ENCODE results near the gene ZNF474. TPM values are rescaled to one million over a fixed set of nuclear protein-coding genes. Genes with fewer than 3 reads are reported as not detected.

The ZNF474 gene
- total and polyA plus RNA-seq, 4 donors, result 0.03 to 0.25 (median 0.23) TPM; not detected in 1

- no peak for TF ChIP-seq EGR1 (IDR thresholded peaks at IDR 0.05; ENCODE audit: low read depth in 2 of 2)
- no peak overlapping the region for H3K4me3 ChIP-seq (ENCODE audit: low read depth in 1 of 3, low read length in 3 of 3)
- no peaks in the 10 kb centered on the region for H3K36me3 ChIP-seq (ENCODE audit: control insufficient read depth in 4 of 4, insufficient read depth in 3 of 4, low read depth in 1 of 4, low read length in 3 of 4)
- DNase-seq (ENCODE audit: low spot score), result no peak
- no peaks in the 10 kb centered on the region for H3K27me3 ChIP-seq (ENCODE audit: control insufficient read depth in 4 of 4, insufficient read depth in 4 of 4, low read length in 3 of 4)
- H3K4me1 ChIP-seq (ENCODE audit: control insufficient read depth in 4 of 4, insufficient read depth in 4 of 4, low read length in 3 of 4), result no peaks in the 10 kb centered on the region
- H3K27ac ChIP-seq (ENCODE audit: low read depth in 1 of 2, low read length in 2 of 2), result no peak overlapping the region
- 83% methylated on average over 10 of the region's 10 CpGs for WGBS
- no peak overlapping the region for H3K9ac ChIP-seq (ENCODE audit: low read depth in 1 of 2, low read length in 2 of 2)
- no peaks in the 10 kb centered on the region for H3K9me3 ChIP-seq (ENCODE audit: control insufficient read depth in 4 of 4, low read length in 3 of 4)
These were observed 2.5 kb upstream of the ZNF474 start for GRCh38 chr5:122126756-122127321.

- no peak overlapping the region for H3K9ac ChIP-seq (ENCODE audit: low read depth in 1 of 2, low read length in 2 of 2)
- TF ChIP-seq RXRA (IDR thresholded peaks at IDR 0.05) (no peak), JUND (IDR thresholded peaks at IDR 0.05) (no peak), GABPA (IDR thresholded peaks at IDR 0.05 in 1 of 2, conservative IDR thresholded peaks at IDR 0.05 in 1 of 2) (no peak), HNF4G (IDR thresholded peaks at IDR 0.05) (no peak), ATF3 (IDR thresholded peaks at IDR 0.05) (no peak), HNF4A (conservative IDR thresholded peaks at IDR 0.05) (no peak), YY1 (IDR thresholded peaks at IDR 0.05) (no peak), RAD21 (IDR thresholded peaks at IDR 0.05) (no peak), TAF1 (conservative IDR thresholded peaks at IDR 0.05) (no peak), SP1 (IDR thresholded peaks at IDR 0.05) (no peak), ZBTB33 (IDR thresholded peaks at IDR 0.05) (no peak), EGR1 (IDR thresholded peaks at IDR 0.05; ENCODE audit: low read depth in 2 of 2) (no peak), FOXA2 (IDR thresholded peaks at IDR 0.05) (no peak), NR2F2 (IDR thresholded peaks at IDR 0.05) (no peak), FOXA1 (IDR thresholded peaks at IDR 0.05) (no peak), MAX (IDR thresholded peaks at IDR 0.05) (no peak)
- TF ChIP-seq, protein P1, sequence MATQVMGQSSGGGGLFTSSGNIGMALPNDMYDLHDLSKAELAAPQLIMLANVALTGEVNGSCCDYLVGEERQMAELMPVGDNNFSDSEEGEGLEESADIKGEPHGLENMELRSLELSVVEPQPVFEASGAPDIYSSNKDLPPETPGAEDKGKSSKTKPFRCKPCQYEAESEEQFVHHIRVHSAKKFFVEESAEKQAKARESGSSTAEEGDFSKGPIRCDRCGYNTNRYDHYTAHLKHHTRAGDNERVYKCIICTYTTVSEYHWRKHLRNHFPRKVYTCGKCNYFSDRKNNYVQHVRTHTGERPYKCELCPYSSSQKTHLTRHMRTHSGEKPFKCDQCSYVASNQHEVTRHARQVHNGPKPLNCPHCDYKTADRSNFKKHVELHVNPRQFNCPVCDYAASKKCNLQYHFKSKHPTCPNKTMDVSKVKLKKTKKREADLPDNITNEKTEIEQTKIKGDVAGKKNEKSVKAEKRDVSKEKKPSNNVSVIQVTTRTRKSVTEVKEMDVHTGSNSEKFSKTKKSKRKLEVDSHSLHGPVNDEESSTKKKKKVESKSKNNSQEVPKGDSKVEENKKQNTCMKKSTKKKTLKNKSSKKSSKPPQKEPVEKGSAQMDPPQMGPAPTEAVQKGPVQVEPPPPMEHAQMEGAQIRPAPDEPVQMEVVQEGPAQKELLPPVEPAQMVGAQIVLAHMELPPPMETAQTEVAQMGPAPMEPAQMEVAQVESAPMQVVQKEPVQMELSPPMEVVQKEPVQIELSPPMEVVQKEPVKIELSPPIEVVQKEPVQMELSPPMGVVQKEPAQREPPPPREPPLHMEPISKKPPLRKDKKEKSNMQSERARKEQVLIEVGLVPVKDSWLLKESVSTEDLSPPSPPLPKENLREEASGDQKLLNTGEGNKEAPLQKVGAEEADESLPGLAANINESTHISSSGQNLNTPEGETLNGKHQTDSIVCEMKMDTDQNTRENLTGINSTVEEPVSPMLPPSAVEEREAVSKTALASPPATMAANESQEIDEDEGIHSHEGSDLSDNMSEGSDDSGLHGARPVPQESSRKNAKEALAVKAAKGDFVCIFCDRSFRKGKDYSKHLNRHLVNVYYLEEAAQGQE (IDR thresholded peaks at IDR 0.05), result no peak
- TF ChIP-seq, protein P2, sequence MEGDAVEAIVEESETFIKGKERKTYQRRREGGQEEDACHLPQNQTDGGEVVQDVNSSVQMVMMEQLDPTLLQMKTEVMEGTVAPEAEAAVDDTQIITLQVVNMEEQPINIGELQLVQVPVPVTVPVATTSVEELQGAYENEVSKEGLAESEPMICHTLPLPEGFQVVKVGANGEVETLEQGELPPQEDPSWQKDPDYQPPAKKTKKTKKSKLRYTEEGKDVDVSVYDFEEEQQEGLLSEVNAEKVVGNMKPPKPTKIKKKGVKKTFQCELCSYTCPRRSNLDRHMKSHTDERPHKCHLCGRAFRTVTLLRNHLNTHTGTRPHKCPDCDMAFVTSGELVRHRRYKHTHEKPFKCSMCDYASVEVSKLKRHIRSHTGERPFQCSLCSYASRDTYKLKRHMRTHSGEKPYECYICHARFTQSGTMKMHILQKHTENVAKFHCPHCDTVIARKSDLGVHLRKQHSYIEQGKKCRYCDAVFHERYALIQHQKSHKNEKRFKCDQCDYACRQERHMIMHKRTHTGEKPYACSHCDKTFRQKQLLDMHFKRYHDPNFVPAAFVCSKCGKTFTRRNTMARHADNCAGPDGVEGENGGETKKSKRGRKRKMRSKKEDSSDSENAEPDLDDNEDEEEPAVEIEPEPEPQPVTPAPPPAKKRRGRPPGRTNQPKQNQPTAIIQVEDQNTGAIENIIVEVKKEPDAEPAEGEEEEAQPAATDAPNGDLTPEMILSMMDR (IDR thresholded peaks at IDR 0.05; ENCODE audit: low read depth, low read length, missing input control), result no peak
- no peaks in the 10 kb centered on the region for H3K27me3 ChIP-seq (ENCODE audit: control insufficient read depth in 4 of 4, insufficient read depth in 4 of 4, low read length in 3 of 4)
- no peak overlapping the region for H3K27ac ChIP-seq (ENCODE audit: low read depth in 1 of 2, low read length in 2 of 2)
- H3K4me3 ChIP-seq (ENCODE audit: low read depth in 1 of 3, low read length in 3 of 3), result no peak overlapping the region
- H3K9me3 ChIP-seq (ENCODE audit: control insufficient read depth in 4 of 4, low read length in 3 of 4), result no peaks in the 10 kb centered on the region
- DNase-seq (ENCODE audit: low spot score), result no peak
- H3K4me1 ChIP-seq (ENCODE audit: control insufficient read depth in 4 of 4, insufficient read depth in 4 of 4, low read length in 3 of 4), result no peaks in the 10 kb centered on the region
- 73% methylated on average over 2 of the region's 2 CpGs for WGBS
- no peaks in the 10 kb centered on the region for H3K36me3 ChIP-seq (ENCODE audit: control insufficient read depth in 4 of 4, insufficient read depth in 3 of 4, low read depth in 1 of 4, low read length in 3 of 4)
These were observed 806 bp downstream of the ZNF474 start for GRCh38 chr5:122130152-122130551.

Data from liver (tissue), 9 donors.